Natural killer cell (primary cell): ENCODE data around the gene RYR1. TPM values are rescaled to one million over a fixed set of nuclear protein-coding genes. Genes with fewer than 3 reads are reported as not detected.

Source experiments
- ATAC-seq, 3 donors: fragments of 150-1000 bp in 2 of 3; fragments of 200-7000 bp in 1 of 3; cut with Tn5 transposase; 1 replicate in 1 of 3; 2 replicates in 2 of 3; pipeline ENCODE4 v1.10.0; 2021; ENCODE audit warnings: mild to moderate bottlenecking in 2 of 3, moderate library complexity in 2 of 3
- DNase-seq, 2 donors: peaks; one replicate each; pipeline versions ENCODE4 v3.0.0 to v3.0.0-alpha.2; 2013 to 2021; ENCODE audit warnings: mixed read lengths in 1 of 2
- H3K27ac ChIP-seq: one replicate; pipeline ENCODE4 v1.5.1; 2013; ENCODE audit warnings: mild to moderate bottlenecking, low read length
- H3K27me3 ChIP-seq: one replicate; pipeline ENCODE4 v1.6.1; 2013; ENCODE audit warnings: low read length; ENCODE audit not compliant: control insufficient read depth, insufficient read depth
- H3K36me3 ChIP-seq: one replicate; pipeline ENCODE4 v1.6.1; 2013; ENCODE audit warnings: low read length; ENCODE audit not compliant: control insufficient read depth, insufficient read depth
- H3K4me1 ChIP-seq: one replicate; pipeline ENCODE4 v1.6.1; 2013; ENCODE audit warnings: low read length; ENCODE audit not compliant: control insufficient read depth, insufficient read depth
- H3K4me3 ChIP-seq: one replicate; pipeline ENCODE4 v1.5.1; 2013; ENCODE audit warnings: low read length
- H3K9me3 ChIP-seq: one replicate; pipeline ENCODE4 v1.6.1; 2013; ENCODE audit warnings: low read length; ENCODE audit not compliant: control insufficient read depth, insufficient read depth
- H3K27ac Mint-ChIP-seq, 2 donors: one replicate each; pipeline ENCODE4 v1.8.0; 2022; ENCODE audit warnings: mild to moderate bottlenecking in 2 of 2, mixed read lengths in 2 of 2, moderate library complexity in 1 of 2
- H3K27me3 Mint-ChIP-seq, 2 donors: one replicate each; pipeline ENCODE4 v1.8.0; 2022; ENCODE audit warnings: low read depth in 2 of 2, mixed read lengths in 2 of 2
- H3K36me3 Mint-ChIP-seq: one replicate; pipeline ENCODE4 v1.8.0; 2022; ENCODE audit warnings: mixed read lengths
- H3K4me1 Mint-ChIP-seq, 2 donors: one replicate each; pipeline ENCODE4 v1.8.0; 2022; ENCODE audit warnings: mixed read lengths in 2 of 2
- H3K4me3 Mint-ChIP-seq: one replicate; pipeline ENCODE4 v1.8.0; 2022; ENCODE audit warnings: mild to moderate bottlenecking, moderate library complexity, mixed read lengths
- H3K9me3 Mint-ChIP-seq, 2 donors: one replicate each; pipeline ENCODE4 v1.8.0; 2022; ENCODE audit warnings: mixed read lengths in 2 of 2
- WGBS: methylation state at CpG from one replicate; pipeline ENCODE4 v1.1.7; 2013; ENCODE audit warnings: missing lambda C conversion rate; ENCODE audit not compliant: insufficient coverage; 5-methylcytosine and 5-hydroxymethylcytosine counted together
- intact Hi-C: fragments of 100-400 bp; cut with micrococcal nuclease; formaldehyde crosslinking; loops from one replicate; pipeline ENCODE4 v1.14.2; 2022
- total RNA-seq, 4 donors: library from RNA; stranded (reverse); fragments of 120-200 nt in 1 of 4; gene quantifications; one replicate each; pipeline versions ENCODE4 v1.2.3 to v1.2.4, GENCODE V29; 2013 to 2022
- TF ChIP-seq, protein P1 (sequence below): fragments of 200-600 bp; IDR thresholded peaks from one replicate; pipeline ENCODE4 v1.8.0; 2022; ENCODE audit warnings: antibody characterized with exemption

The RYR1 gene
- total RNA-seq, 3 donors from 2014 or later (not counting 1 experiment from before 2014, with no cell fraction given): 0.05 to 1.0 (median 0.65) TPM

GRCh38 chr19:38500450-38500849 is 67.0 kb downstream of the RYR1 start:
- Histone ChIP-seq H3K27ac (no peak overlapping the region), H3K4me1 (no peaks in the 10 kb centered on the region), H3K9me3 (no peaks in the 10 kb centered on the region), H3K36me3 (no peaks in the 10 kb centered on the region), H3K4me3 (no peak overlapping the region), H3K27me3 (no peaks in the 10 kb centered on the region)
- Mint-ChIP-seq H3K9me3 (no peaks in the 10 kb centered on the region), H3K27me3 (no peaks in the 10 kb centered on the region), H3K4me3 (no peak overlapping the region), H3K27ac (no peak overlapping the region), H3K36me3 (no peaks in the 10 kb centered on the region), H3K4me1 (no peaks in the 10 kb centered on the region)
- DNase-seq: no peak
- intact Hi-C loops: no loop called here
- TF ChIP-seq, protein P1, sequence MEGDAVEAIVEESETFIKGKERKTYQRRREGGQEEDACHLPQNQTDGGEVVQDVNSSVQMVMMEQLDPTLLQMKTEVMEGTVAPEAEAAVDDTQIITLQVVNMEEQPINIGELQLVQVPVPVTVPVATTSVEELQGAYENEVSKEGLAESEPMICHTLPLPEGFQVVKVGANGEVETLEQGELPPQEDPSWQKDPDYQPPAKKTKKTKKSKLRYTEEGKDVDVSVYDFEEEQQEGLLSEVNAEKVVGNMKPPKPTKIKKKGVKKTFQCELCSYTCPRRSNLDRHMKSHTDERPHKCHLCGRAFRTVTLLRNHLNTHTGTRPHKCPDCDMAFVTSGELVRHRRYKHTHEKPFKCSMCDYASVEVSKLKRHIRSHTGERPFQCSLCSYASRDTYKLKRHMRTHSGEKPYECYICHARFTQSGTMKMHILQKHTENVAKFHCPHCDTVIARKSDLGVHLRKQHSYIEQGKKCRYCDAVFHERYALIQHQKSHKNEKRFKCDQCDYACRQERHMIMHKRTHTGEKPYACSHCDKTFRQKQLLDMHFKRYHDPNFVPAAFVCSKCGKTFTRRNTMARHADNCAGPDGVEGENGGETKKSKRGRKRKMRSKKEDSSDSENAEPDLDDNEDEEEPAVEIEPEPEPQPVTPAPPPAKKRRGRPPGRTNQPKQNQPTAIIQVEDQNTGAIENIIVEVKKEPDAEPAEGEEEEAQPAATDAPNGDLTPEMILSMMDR: no peak
- no peak for ATAC-seq
- 87% methylated on average over 10 of the region's 11 CpGs for WGBS

- TF ChIP-seq, protein P1: no peak
- 96% methylated on average over 40 of the region's 41 CpGs for WGBS
Observed at GRCh38 chr19:38502410-38503076, 69.1 kb downstream of the RYR1 start.

DNA sequence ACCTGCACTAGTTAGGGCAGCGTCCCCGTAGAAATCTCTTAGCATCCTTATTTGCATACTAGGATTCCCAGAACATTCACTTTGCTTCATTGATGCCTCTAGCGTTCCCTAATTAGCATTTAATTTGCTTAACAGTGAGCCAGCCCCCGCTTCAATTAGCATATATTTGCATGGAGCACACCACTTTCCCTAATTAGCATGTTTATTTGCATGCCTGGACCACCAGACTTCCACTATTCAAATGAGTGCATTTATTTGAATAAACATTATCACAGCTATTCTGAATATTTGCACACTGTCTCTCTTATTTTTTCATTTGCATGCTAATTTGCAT is 69.6 kb downstream of the RYR1 start:
- ATAC-seq (no peak), DNase-seq (no peak)
- H3K4me1 ChIP-seq: peaks cover 14% of the 10 kb centered on the region
- H3K4me3 ChIP-seq: no peak overlapping the region
- WGBS: 88% methylated on average over 4 of the region's 4 CpGs
- no peak overlapping the region for H3K27ac Mint-ChIP-seq
- H3K9me3 ChIP-seq: no peaks in the 10 kb centered on the region
- H3K4me3 Mint-ChIP-seq: no peak overlapping the region
- H3K27ac ChIP-seq: no peak overlapping the region
- no peaks in the 10 kb centered on the region for H3K36me3 ChIP-seq
- H3K27me3 ChIP-seq: no peaks in the 10 kb centered on the region
- no peaks in the 10 kb centered on the region for H3K36me3 Mint-ChIP-seq
- peaks cover 0 to 7% of the 10 kb centered on the region in 2 donors for H3K4me1 Mint-ChIP-seq
- H3K27me3 Mint-ChIP-seq: no peaks in the 10 kb centered on the region
- no peaks in the 10 kb centered on the region for H3K9me3 Mint-ChIP-seq
- TF ChIP-seq, protein P1: no peak
- intact Hi-C loops: no loop called here

More at GRCh38 chr19:38502410-38503076, 69.1 kb downstream of the RYR1 start:
- Histone ChIP-seq H3K4me1 (peaks cover 13% of the 10 kb centered on the region), H3K27me3 (no peaks in the 10 kb centered on the region), H3K27ac (no peak overlapping the region), H3K9me3 (no peaks in the 10 kb centered on the region), H3K4me3 (no peak overlapping the region), H3K36me3 (no peaks in the 10 kb centered on the region)
- H3K9me3 Mint-ChIP-seq: no peaks in the 10 kb centered on the region
- no peaks in the 10 kb centered on the region for H3K36me3 Mint-ChIP-seq
- no peaks in the 10 kb centered on the region for H3K27me3 Mint-ChIP-seq
- DNase-seq: no peak
- H3K4me1 Mint-ChIP-seq: peaks cover 0 to 7% of the 10 kb centered on the region in 2 donors
- H3K4me3 Mint-ChIP-seq: no peak overlapping the region
- intact Hi-C loops: no loop called here
- ATAC-seq: no peak
- H3K27ac Mint-ChIP-seq: no peak overlapping the region

- 72% methylated on average over 3 of the region's 3 CpGs for WGBS
- Histone ChIP-seq H3K4me3 (no peak overlapping the region), H3K36me3 (no peaks in the 10 kb centered on the region), H3K9me3 (no peaks in the 10 kb centered on the region), H3K27me3 (no peaks in the 10 kb centered on the region), H3K27ac (no peak overlapping the region), H3K4me1 (peaks cover 14% of the 10 kb centered on the region)
- Mint-ChIP-seq H3K9me3 (no peaks in the 10 kb centered on the region), H3K4me1 (peaks cover 0 to 7% of the 10 kb centered on the region in 2 donors), H3K4me3 (no peak overlapping the region), H3K27ac (no peak overlapping the region), H3K36me3 (no peaks in the 10 kb centered on the region), H3K27me3 (no peaks in the 10 kb centered on the region)
- TF ChIP-seq, protein P1: no peak
- intact Hi-C loops: loop anchor here (5.0 kb wide), 1 partner anchor 104 kb away; the partner anchor contains the start of gene FAM98C
- DNase-seq (no peak), ATAC-seq (no peak)
Observed at GRCh38 chr19:38505958-38506357, 72.5 kb downstream of the RYR1 start.
